Measurements from ENCODE around the gene RHCE.
"Not testable (repeated sequence)": the region's sequence is repeated elsewhere in the genome, so short reads cannot be mapped to it uniquely, and the experiment has no call there.

The RHCE gene

DNA sequence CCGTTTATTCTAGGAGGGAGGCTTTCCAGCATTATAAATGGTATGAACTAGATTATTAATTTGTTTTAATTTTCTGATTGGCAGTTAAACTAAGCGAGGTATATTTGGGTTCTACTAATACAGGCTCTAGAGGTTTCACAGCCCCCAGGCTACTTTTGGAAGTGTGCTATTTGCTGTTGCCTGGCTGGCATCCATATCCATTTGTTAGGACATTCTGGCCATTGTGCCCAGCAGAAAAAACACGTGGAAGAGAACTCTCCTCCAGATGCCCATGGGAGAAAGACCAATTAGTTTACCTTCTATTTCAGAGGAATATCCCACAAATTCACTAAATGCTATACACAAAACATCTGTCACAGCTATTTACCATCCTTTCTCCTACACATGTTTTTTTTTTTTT lies 39.4 kb upstream of the RHCE start:
- TF ChIP-seq, protein P1, sequence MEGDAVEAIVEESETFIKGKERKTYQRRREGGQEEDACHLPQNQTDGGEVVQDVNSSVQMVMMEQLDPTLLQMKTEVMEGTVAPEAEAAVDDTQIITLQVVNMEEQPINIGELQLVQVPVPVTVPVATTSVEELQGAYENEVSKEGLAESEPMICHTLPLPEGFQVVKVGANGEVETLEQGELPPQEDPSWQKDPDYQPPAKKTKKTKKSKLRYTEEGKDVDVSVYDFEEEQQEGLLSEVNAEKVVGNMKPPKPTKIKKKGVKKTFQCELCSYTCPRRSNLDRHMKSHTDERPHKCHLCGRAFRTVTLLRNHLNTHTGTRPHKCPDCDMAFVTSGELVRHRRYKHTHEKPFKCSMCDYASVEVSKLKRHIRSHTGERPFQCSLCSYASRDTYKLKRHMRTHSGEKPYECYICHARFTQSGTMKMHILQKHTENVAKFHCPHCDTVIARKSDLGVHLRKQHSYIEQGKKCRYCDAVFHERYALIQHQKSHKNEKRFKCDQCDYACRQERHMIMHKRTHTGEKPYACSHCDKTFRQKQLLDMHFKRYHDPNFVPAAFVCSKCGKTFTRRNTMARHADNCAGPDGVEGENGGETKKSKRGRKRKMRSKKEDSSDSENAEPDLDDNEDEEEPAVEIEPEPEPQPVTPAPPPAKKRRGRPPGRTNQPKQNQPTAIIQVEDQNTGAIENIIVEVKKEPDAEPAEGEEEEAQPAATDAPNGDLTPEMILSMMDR (IDR thresholded peaks at IDR 0.05; ENCODE audit: borderline replicate concordance, insufficient read depth, low read depth, low read length) = no peak
- H3K4me3 ChIP-seq (ENCODE audit: low read depth, low read length) = no peak overlapping the region

DNA sequence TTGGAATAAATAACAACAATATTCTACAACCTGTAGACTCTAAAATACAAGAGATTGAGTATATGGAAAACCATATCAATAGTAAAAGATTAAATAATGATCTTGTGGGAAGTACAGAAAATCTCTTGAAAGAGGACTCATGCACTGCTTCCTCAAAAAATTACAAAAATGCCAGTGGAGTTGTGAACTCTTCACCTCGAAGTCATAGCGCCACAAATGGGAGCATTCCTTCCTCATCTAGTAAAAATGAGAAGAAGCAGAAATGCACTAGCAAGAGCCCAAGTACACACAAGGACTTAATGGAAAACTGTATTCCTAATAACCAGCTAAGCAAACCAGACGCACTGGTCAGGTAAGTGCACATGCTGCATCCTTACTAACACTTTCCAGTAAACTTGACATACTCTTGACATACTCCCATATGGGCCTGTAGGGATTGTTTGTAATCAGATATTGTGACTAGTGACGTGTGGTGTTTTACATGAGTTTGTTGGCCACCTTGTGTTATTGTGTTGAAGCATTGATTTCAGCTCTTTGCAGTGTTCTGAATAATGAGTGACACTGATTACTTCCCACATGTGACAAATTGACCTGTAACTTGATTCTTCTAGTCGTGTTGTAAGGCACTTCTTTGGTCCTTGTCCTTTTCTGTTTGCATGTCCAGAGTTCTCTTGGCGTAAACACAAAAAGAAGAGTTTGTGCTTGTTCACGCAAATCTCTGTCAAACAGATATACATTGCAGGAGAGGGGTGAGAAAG lies 38.1 kb upstream of the RHCE start:
- H3K4me3 ChIP-seq (ENCODE audit: low read depth, low read length) = no peak overlapping the region
- TF ChIP-seq, protein P1 (IDR thresholded peaks at IDR 0.05; ENCODE audit: borderline replicate concordance, insufficient read depth, low read depth, low read length) = no peak

DNA sequence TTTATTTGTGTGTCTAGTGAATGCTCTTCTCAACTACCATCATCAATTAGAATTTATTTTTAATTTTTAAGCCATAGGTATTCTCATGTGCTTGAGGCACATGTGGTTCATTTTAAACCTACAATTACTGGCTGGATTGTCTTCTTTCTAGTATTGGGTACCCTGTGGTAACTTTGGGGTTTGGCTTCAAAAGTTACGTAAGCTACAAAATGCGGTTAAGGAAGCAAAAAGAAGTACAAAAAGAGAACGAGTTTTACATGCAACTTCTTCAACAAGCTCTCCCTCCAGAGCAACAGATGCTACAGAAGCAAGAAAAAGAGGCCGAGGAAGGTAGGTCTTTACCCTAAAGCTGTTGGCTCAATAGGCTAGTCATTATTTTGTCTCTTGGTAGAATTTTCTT lies 35.9 kb upstream of the RHCE start:
- no peak overlapping the region for H3K4me3 ChIP-seq (ENCODE audit: low read depth, low read length)
- TF ChIP-seq, protein P1 (IDR thresholded peaks at IDR 0.05; ENCODE audit: borderline replicate concordance, insufficient read depth, low read depth, low read length) = no peak

DNA sequence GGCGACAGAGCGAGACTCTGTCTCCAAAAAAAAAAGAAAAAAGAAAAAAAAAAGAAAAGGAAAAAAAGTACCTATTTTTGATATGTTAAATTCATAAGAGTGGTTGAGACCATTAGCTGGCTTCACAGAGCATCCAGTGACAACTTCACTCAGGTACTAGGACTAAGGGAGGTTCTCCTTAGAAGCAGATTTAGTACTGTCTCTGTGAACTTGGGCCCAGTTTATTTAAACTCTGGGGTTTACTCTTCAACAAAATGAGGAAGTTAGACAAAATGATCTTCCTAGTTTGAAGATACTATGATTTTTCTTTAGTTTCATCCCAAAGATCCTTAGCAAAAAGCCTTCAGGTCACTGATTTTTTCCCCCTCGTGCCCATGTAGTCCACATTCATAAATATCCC lies 31.3 kb upstream of the RHCE start:
- no peak overlapping the region for H3K4me3 ChIP-seq (ENCODE audit: low read depth, low read length)
- TF ChIP-seq, protein P1 (IDR thresholded peaks at IDR 0.05; ENCODE audit: borderline replicate concordance, insufficient read depth, low read depth, low read length) = no peak

DNA sequence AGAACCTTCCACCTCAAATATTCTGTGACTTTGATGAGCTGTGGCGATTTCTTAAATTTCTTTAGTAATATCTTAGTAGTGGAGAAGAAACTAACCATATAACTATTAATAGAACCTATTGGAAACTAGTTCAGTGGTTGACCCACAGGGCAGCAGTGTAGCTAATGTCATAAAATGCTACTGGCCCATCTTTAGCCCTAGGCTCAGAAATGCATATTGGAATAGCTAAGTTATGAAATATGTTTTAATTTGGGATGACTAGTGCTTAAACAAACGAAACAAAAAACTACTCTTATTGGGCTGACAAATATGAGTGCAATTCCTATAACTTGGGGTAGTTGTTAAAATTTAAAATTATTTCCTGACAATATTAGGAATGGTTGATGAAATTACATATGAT lies 30.3 kb upstream of the RHCE start:
- TF ChIP-seq, protein P1 (IDR thresholded peaks at IDR 0.05; ENCODE audit: borderline replicate concordance, insufficient read depth, low read depth, low read length) = no peak
- no peak overlapping the region for H3K4me3 ChIP-seq (ENCODE audit: low read depth, low read length)

DNA sequence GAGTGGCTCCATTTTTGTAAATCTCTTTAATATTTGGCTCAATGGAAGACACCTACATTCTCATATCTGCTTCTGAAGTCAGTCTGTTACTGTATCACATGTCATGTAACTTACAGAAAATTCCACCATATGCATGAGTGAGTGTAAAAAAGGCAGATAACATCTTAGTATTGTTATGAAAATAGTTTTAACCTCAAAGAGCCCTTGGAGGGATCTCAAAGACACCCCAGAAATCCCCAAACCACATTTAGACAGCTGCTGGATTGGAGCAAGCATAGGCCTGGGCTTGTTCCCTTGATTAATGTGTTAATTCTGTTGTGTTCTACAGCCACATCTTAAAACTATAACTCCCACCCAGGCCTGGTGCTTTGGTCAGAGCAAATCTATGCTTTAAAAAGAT lies 26.9 kb upstream of the RHCE start:
- no peak overlapping the region for H3K4me3 ChIP-seq (ENCODE audit: low read depth, low read length)
- TF ChIP-seq, protein P1 (IDR thresholded peaks at IDR 0.05; ENCODE audit: borderline replicate concordance, insufficient read depth, low read depth, low read length) = no peak

DNA sequence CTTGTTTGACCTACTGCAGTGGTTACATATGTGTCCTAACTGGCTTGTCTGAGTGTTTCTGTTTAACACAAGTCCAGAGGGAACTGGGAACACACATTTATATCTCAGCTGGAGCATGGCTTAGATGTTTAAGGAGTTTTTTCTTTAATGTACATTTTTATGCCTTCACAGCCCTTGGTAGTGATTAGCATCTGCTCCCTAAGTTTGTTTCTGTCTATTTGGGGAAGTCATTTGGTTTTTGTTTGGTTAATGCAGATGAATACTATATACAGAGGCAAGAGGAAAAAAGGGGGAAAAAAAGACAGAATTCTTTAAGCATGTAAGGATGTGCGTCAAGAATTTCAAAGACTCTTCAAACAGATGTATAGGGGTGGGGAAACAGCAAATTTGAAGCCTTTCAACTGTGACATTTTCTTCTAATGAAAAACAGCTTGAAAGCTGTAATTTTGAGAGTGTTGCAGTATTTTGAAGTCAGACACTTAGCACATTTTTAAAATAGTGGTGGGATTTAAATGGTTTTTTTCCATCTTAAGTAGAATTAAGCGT lies 25.4 kb upstream of the RHCE start:
- no peak overlapping the region for H3K4me3 ChIP-seq (ENCODE audit: low read depth, low read length)
- TF ChIP-seq, protein P1 (IDR thresholded peaks at IDR 0.05; ENCODE audit: borderline replicate concordance, insufficient read depth, low read depth, low read length) = no peak

DNA sequence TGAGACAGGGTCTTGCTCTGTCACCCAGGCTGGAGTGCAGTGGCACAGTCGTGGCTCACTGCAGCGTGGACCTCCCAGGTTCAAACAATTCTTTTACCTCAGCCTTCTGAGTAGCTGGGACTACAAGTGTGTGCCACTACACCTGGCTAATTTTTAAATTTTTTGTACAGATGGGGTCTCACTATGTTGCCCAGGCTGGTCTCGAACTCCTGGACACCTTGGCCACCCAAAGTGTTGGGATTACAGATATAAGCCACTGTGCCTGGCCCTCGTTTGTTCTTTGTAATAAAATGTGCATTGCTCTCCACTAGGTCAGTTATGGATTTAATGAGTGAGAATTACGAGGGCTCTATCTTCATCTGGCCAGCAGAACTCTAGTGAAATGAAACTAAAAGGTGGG lies 24.0 kb upstream of the RHCE start:
- not testable (repeated sequence) for H3K4me3 ChIP-seq (ENCODE audit: low read depth, low read length)

Data from GM12875 (cell line).